Gastroesophageal sphincter (tissue), 4 donors: ENCODE measurements around the gene SPART. TPM values are rescaled to one million over a fixed set of nuclear protein-coding genes. Genes with fewer than 3 reads are reported as not detected.
A peak's percentile ranks its signal among the peaks of the same experiment; 100 is the strongest.

Experiments
- ATAC-seq: fragments of 150-250 bp; one replicate; pipeline ENCODE4 v1.9.1; 2016; ENCODE audit warnings: mild to moderate bottlenecking, moderate library complexity
- H3K27ac ChIP-seq, 4 donors: fragments of 200-600 bp; sonication (generic) in 3 of 4; 1 replicate in 3 of 4; 2 replicates in 1 of 4; pipeline ENCODE4 v1.5.1; 2016 to 2019
- H3K27me3 ChIP-seq: fragments of 200-600 bp; sonication (generic); one replicate; pipeline ENCODE4 v1.5.1; 2019
- H3K36me3 ChIP-seq, 2 donors: fragments of 200-600 bp; sonication (generic); one replicate each; pipeline ENCODE4 v1.5.1; 2019; ENCODE audit warnings: control low read depth in 1 of 2
- H3K4me1 ChIP-seq, 3 donors: fragments of 200-600 bp; sonication (generic); 1 replicate in 2 of 3; 2 replicates in 1 of 3; pipeline ENCODE4 v1.5.1; 2016 to 2019; ENCODE audit warnings: control low read depth in 2 of 3
- H3K4me3 ChIP-seq, 2 donors: fragments of 200-600 bp; sonication (generic); one replicate each; pipeline ENCODE4 v1.5.1; 2019; ENCODE audit warnings: mild to moderate bottlenecking in 1 of 2, moderate library complexity in 1 of 2
- H3K9me3 ChIP-seq, 3 donors: fragments of 200-600 bp; sonication (generic); one replicate each; pipeline ENCODE4 v1.5.1; 2017 to 2019; ENCODE audit warnings: control low read depth in 2 of 3
- EP300 ChIP-seq: sonication (generic); formaldehyde crosslinking; IDR thresholded peaks from one replicate; pipeline ENCODE4 v1.6.1; 2017; ENCODE audit warnings: antibody characterized with exemption, mild to moderate bottlenecking
- POLR2A ChIP-seq, 2 donors: fragments of 450-650 bp; IDR thresholded peaks; one replicate each; pipeline ENCODE4 v1.6.1; 2017; ENCODE audit warnings: antibody characterized with exemption in 2 of 2, mild to moderate bottlenecking in 2 of 2, moderate library complexity in 1 of 2
- POLR2AphosphoS5 ChIP-seq: sonication (generic); formaldehyde crosslinking; IDR thresholded peaks from one replicate; pipeline ENCODE4 v1.6.1; 2017; ENCODE audit warnings: antibody characterized with exemption
- WGBS, 2 donors: methylation state at CpG; one replicate each; pipeline ENCODE4 v1.1.5; 2018; ENCODE audit warnings: low coverage in 1 of 2; 5-methylcytosine and 5-hydroxymethylcytosine counted together
- total RNA-seq, 4 donors: library from RNA; depleted of rRNA; stranded (reverse); fragments of >200 nt; gene quantifications; one replicate each; pipeline ENCODE4 v1.1.0, GENCODE V29; 2016
- TF ChIP-seq, protein P1 (sequence below), 4 experiments: fragments of 200-600 bp in 2 of 4; fragments of 450-650 bp in 2 of 4; sonication (generic) in 1 of 4; IDR thresholded peaks; one replicate each; pipeline ENCODE4 v1.5.1; 2017 to 2019; ENCODE audit warnings: antibody characterized with exemption in 4 of 4, mild to moderate bottlenecking in 2 of 4, moderate library complexity in 2 of 4

Gene SPART
- total RNA-seq, 4 donors from 2014 or later, result 113 to 173 (median 128) TPM

- Histone ChIP-seq H3K27ac (peak overlapping the region in 2 of 4 donors; percentile 97 to 100), H3K4me1 (peaks cover 0 to 24% (median 0%) of the 10 kb centered on the region in 3 donors), H3K27me3 (no peaks in the 10 kb centered on the region), H3K9me3 (no peaks in the 10 kb centered on the region), H3K4me3 (no peak overlapping the region), H3K36me3 (no peaks in the 10 kb centered on the region)
- WGBS, 2 donors, result 81 to 93% methylated on average over 4 to 7 of the region's 10 CpGs
- TF ChIP-seq EP300, result no peak
- TF ChIP-seq POLR2AphosphoS5, result no peak
- TF ChIP-seq, protein P1, sequence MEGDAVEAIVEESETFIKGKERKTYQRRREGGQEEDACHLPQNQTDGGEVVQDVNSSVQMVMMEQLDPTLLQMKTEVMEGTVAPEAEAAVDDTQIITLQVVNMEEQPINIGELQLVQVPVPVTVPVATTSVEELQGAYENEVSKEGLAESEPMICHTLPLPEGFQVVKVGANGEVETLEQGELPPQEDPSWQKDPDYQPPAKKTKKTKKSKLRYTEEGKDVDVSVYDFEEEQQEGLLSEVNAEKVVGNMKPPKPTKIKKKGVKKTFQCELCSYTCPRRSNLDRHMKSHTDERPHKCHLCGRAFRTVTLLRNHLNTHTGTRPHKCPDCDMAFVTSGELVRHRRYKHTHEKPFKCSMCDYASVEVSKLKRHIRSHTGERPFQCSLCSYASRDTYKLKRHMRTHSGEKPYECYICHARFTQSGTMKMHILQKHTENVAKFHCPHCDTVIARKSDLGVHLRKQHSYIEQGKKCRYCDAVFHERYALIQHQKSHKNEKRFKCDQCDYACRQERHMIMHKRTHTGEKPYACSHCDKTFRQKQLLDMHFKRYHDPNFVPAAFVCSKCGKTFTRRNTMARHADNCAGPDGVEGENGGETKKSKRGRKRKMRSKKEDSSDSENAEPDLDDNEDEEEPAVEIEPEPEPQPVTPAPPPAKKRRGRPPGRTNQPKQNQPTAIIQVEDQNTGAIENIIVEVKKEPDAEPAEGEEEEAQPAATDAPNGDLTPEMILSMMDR (IDR thresholded peaks at IDR 0.05), result no peak
- TF ChIP-seq POLR2A (IDR thresholded peaks at IDR 0.05), result no peak
- no peak for ATAC-seq
Observed at GRCh38 chr13:36347531-36348210, 1.5 kb upstream of the SPART start.

DNA sequence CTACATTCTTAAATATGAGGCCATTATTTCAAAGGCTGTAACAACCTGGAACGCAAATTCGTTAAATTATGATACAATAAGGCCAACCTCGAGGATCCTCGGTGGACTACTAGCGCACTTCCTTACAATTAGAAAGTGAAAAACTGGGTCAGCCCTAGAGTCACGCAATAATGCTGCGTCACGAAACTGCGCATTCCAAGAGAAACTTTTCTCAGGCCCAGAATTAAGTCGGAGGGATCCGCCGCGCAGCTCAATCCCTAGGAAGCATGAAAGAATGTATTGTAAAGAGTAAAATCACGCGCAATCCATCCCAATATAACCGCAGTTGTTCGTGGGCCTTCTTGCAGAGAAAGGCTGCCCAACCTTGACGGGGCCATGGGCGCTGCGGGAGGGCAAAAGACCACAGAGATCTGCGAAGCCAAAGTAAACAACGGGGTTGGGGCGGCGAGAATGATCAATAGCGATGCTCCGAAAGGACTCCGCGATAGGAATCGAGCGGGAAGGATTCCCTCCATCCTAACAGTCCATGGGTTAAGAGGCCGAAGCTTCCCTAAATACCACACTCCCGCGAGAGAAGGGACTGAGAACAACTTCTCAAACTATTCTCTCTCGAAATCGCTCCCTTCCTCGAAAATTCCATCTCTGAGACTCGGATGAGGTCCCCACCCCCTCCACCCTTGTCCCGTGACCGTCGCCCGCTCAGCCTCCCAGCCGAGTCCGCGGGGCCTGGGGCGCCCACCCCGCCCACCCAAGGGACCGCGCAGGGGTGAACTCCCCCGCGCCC, 564 bp downstream of the SPART start:
- H3K36me3 ChIP-seq, result no peaks in the 10 kb centered on the region
- peak; percentile 83 for TF ChIP-seq POLR2AphosphoS5
- TF ChIP-seq EP300, result no peak
- TF ChIP-seq, protein P1 (IDR thresholded peaks at IDR 0.05), result no peak
- peak; percentile 49 to 52 for TF ChIP-seq POLR2A (IDR thresholded peaks at IDR 0.05)
- no peaks in the 10 kb centered on the region for H3K27me3 ChIP-seq
- peaks cover 0 to 44% (median 0%) of the 10 kb centered on the region in 3 donors for H3K4me1 ChIP-seq
- no peaks in the 10 kb centered on the region for H3K9me3 ChIP-seq
- H3K4me3 ChIP-seq, result peak overlapping the region; percentile 74 to 98
- WGBS, 2 donors, result 0 to 1% methylated on average over 25 to 28 of the region's 50 CpGs
- peak; percentile 59 for ATAC-seq
- H3K27ac ChIP-seq, result peak overlapping the region; percentile 96 to 100 (median 98)

- TF ChIP-seq EP300 (no peak), POLR2A (IDR thresholded peaks at IDR 0.05) (no peak), POLR2AphosphoS5 (no peak)
- TF ChIP-seq, protein P1 (IDR thresholded peaks at IDR 0.05), result no peak
- Histone ChIP-seq H3K36me3 (no peaks in the 10 kb centered on the region), H3K9me3 (no peaks in the 10 kb centered on the region), H3K4me3 (peak overlapping the region; percentile 74 to 98), H3K4me1 (peaks cover 0 to 51% (median 0%) of the 10 kb centered on the region in 3 donors), H3K27me3 (no peaks in the 10 kb centered on the region), H3K27ac (peak overlapping the region; percentile 96 to 100 (median 98))
- ATAC-seq, result no peak
- 10 to 12% methylated on average over 12 to 14 of the region's 14 CpGs for WGBS, 2 donors
Observed at GRCh38 chr13:36344886-36345437, 1.2 kb downstream of the SPART start.

- ATAC-seq, result no peak
- no peaks in the 10 kb centered on the region for H3K9me3 ChIP-seq
- WGBS, 2 donors, result 69 to 70% methylated on average over 6 of the region's 6 CpGs
- H3K27ac ChIP-seq, result peak overlapping the region in 3 of 4 donors; percentile 96 to 100 (median 97)
- no peaks in the 10 kb centered on the region for H3K36me3 ChIP-seq
- H3K4me3 ChIP-seq, result peak overlapping the region; percentile 74 to 98
- peaks cover 0 to 59% (median 0%) of the 10 kb centered on the region in 3 donors for H3K4me1 ChIP-seq
- TF ChIP-seq, protein P1 (IDR thresholded peaks at IDR 0.05), result no peak
- no peak for TF ChIP-seq POLR2AphosphoS5
- TF ChIP-seq EP300, result no peak
- no peak for TF ChIP-seq POLR2A (IDR thresholded peaks at IDR 0.05)
- no peaks in the 10 kb centered on the region for H3K27me3 ChIP-seq
Observed at GRCh38 chr13:36344173-36344572, 2.0 kb downstream of the SPART start.
